HepG2 (cell line): ENCODE measurements around the gene IL17C. TPM values are rescaled to one million over a fixed set of nuclear protein-coding genes. Genes with fewer than 3 reads are reported as not detected.

Experiments used
- PCBP2 ChIP-seq: fragments of 200-400 bp; formaldehyde crosslinking; optimal IDR thresholded peaks from 2 replicates; pipeline ENCODE3; 2018; ENCODE audit warnings: low read length, low read depth; ENCODE audit not compliant: poor library complexity, severe bottlenecking
- TOPORS ChIP-seq: sonication (generic); formaldehyde crosslinking; IDR thresholded peaks from 2 replicates; pipeline ENCODE4 v1.8.0; 2023; ENCODE audit warnings: mild to moderate bottlenecking, missing genetic modification reagents
- ZNF180 ChIP-seq: sonication (generic); formaldehyde crosslinking; IDR thresholded peaks from 2 replicates; pipeline ENCODE4 v1.4.0; 2020; ENCODE audit warnings: low read depth, missing genetic modification reagents, borderline replicate concordance
- ZNF382 ChIP-seq: sonication (generic); formaldehyde crosslinking; IDR thresholded peaks from 2 replicates; pipeline ENCODE4 v1.5.0; 2020; ENCODE audit warnings: missing genetic modification reagents, mild to moderate bottlenecking, borderline replicate concordance
- ZNF432 ChIP-seq: sonication (generic); formaldehyde crosslinking; IDR thresholded peaks from 2 replicates; pipeline ENCODE4 v1.5.0; 2020; ENCODE audit warnings: missing genetic modification reagents, mild to moderate bottlenecking, borderline replicate concordance
- ZNF556 ChIP-seq: sonication (generic); formaldehyde crosslinking; IDR thresholded peaks from 2 replicates; pipeline ENCODE4 v1.4.0; 2020; ENCODE audit warnings: mild to moderate bottlenecking, missing genetic modification reagents, borderline replicate concordance
- polyA plus RNA-seq, 8 experiments: library from polyadenylated mRNA; depleted of rRNA in 3 of 8; stranded (reverse) in 7 of 8; unstranded in 1 of 8; fragments of >200 nt; fragmentation: Illumina TruSeq in 4 of 8; extraction: Trizol in 4 of 8; gene quantifications; 2 replicates each; pipeline versions ENCODE4 v1.2.1 to v1.2.3, GENCODE V29; 2011 to 2016; ENCODE audit warnings: low read depth in 4 of 8, missing spikeins in 1 of 8, mixed read lengths in 1 of 8; ENCODE audit not compliant: insufficient read depth in 1 of 8
- total RNA-seq, 5 experiments: library from RNA; depleted of rRNA; stranded (reverse); fragments of >200 nt; fragmentation: Illumina TruSeq; extraction: Trizol; gene quantifications; 2 replicates each; pipeline ENCODE4 v1.2.3, GENCODE V29; 2016; ENCODE audit warnings: low read depth in 1 of 5
- TF ChIP-seq, protein P1 (sequence below): sonication (generic); formaldehyde crosslinking; IDR thresholded peaks from 2 replicates; pipeline ENCODE4 v1.5.0; 2020; ENCODE audit warnings: mild to moderate bottlenecking, missing genetic modification reagents, borderline replicate concordance
- TF ChIP-seq, protein P2 (sequence below): sonication (generic); formaldehyde crosslinking; IDR thresholded peaks from 2 replicates; pipeline ENCODE4 v1.8.1; 2022; ENCODE audit warnings: mild to moderate bottlenecking, missing genetic modification reagents
- TF ChIP-seq, protein P3 (sequence below), 2 experiments: sonication (generic) in 1 of 2; formaldehyde crosslinking in 1 of 2; IDR thresholded peaks; 2 replicates each; pipeline versions ENCODE4 v1.5.1 to v1.6.1; 2011 to 2020; ENCODE audit warnings: borderline replicate concordance in 1 of 2, low read depth in 1 of 2, low read length in 1 of 2, mild to moderate bottlenecking in 1 of 2, missing genetic modification reagents in 1 of 2, moderate library complexity in 1 of 2
- TF ChIP-seq, protein P4 (sequence below): sonication (generic); formaldehyde crosslinking; IDR thresholded peaks from 2 replicates; pipeline ENCODE4; 2020; ENCODE audit warnings: missing genetic modification reagents, mild to moderate bottlenecking, borderline replicate concordance
- TF ChIP-seq, protein P5 (sequence below): IDR thresholded peaks from 2 replicates; pipeline ENCODE4 v1.6.1; 2012; ENCODE audit warnings: low read length, improper control_type of control experiment

Gene IL17C
- total and polyA plus RNA-seq, 2 of the 13 experiments (the other 11 are each of a cell fraction or from before 2014, with no cell fraction given): not detected

DNA sequence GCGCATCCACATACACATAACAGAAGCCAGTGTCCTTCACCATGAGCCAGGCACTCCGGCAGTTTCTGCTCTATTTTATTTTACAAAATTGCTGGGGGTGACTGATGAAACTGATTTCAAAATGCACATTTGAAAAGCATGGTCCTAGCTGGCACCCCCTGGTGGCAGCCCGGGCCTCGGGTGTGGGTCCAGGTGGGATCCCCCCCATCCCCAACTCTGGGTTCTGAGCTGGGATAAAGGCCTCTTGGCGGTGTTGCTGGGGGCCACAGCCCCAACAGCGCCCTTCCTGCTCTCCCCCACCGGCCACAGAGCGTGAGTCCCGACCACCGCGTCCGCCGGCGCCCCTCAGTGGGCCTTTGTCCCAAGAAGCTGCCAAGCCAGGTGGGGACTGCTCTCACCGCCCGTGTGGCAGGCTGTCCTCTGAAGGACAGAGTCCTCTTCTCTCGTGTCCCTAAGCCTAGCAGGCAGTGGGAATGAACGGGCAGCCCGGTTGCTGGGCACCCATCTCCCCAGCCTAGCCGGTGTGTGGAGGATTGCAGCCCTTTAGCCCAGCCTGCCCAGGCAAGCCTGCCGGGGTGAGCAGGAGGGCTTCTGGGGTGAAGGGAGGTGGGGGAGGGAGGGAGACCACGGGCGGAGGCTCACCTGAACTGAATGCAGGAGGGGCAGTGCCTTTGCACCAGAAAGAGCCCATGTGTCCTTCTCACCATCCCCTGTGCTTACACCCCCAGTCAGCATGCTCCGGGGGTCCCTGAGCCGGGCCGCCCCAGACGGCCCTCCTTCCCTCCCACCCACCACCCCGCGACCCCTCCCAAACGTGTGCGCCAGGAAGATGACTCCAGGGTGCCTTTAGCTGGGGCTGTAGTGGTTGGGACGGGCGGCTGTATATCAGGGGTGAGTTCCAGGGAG is 47.0 kb downstream of the IL17C start (continued):
- TF ChIP-seq, protein P1, sequence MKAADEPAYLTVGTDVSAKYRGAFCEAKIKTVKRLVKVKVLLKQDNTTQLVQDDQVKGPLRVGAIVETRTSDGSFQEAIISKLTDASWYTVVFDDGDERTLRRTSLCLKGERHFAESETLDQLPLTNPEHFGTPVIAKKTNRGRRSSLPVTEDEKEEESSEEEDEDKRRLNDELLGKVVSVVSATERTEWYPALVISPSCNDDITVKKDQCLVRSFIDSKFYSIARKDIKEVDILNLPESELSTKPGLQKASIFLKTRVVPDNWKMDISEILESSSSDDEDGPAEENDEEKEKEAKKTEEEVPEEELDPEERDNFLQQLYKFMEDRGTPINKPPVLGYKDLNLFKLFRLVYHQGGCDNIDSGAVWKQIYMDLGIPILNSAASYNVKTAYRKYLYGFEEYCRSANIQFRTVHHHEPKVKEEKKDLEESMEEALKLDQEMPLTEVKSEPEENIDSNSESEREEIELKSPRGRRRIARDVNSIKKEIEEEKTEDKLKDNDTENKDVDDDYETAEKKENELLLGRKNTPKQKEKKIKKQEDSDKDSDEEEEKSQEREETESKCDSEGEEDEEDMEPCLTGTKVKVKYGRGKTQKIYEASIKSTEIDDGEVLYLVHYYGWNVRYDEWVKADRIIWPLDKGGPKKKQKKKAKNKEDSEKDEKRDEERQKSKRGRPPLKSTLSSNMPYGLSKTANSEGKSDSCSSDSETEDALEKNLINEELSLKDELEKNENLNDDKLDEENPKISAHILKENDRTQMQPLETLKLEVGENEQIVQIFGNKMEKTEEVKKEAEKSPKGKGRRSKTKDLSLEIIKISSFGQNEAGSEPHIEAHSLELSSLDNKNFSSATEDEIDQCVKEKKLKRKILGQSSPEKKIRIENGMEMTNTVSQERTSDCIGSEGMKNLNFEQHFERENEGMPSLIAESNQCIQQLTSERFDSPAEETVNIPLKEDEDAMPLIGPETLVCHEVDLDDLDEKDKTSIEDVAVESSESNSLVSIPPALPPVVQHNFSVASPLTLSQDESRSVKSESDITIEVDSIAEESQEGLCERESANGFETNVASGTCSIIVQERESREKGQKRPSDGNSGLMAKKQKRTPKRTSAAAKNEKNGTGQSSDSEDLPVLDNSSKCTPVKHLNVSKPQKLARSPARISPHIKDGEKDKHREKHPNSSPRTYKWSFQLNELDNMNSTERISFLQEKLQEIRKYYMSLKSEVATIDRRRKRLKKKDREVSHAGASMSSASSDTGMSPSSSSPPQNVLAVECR (CRISPR knock-in tag): no peak; the same call in 1 of the 2 replicates
- TF ChIP-seq, protein P2, sequence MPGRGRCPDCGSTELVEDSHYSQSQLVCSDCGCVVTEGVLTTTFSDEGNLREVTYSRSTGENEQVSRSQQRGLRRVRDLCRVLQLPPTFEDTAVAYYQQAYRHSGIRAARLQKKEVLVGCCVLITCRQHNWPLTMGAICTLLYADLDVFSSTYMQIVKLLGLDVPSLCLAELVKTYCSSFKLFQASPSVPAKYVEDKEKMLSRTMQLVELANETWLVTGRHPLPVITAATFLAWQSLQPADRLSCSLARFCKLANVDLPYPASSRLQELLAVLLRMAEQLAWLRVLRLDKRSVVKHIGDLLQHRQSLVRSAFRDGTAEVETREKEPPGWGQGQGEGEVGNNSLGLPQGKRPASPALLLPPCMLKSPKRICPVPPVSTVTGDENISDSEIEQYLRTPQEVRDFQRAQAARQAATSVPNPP (CRISPR knock-in tag): no peak
- no peak for TF ChIP-seq TOPORS (CRISPR knock-in tag)
- no peak for TF ChIP-seq ZNF432 (CRISPR knock-in tag)
- TF ChIP-seq PCBP2: no peak
- TF ChIP-seq ZNF556 (CRISPR knock-in tag): peak; percentile 38; the same call in 1 of the 2 replicates
- TF ChIP-seq, protein P3, sequence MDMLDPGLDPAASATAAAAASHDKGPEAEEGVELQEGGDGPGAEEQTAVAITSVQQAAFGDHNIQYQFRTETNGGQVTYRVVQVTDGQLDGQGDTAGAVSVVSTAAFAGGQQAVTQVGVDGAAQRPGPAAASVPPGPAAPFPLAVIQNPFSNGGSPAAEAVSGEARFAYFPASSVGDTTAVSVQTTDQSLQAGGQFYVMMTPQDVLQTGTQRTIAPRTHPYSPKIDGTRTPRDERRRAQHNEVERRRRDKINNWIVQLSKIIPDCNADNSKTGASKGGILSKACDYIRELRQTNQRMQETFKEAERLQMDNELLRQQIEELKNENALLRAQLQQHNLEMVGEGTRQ (IDR thresholded peaks at IDR 0.05; ENCODE audit: low read depth, low read length): no peak
- TF ChIP-seq, protein P3 (CRISPR knock-in tag; IDR thresholded peaks at IDR 0.05; ENCODE audit: borderline replicate concordance): no peak
- no peak for TF ChIP-seq ZNF382
- TF ChIP-seq, protein P4, sequence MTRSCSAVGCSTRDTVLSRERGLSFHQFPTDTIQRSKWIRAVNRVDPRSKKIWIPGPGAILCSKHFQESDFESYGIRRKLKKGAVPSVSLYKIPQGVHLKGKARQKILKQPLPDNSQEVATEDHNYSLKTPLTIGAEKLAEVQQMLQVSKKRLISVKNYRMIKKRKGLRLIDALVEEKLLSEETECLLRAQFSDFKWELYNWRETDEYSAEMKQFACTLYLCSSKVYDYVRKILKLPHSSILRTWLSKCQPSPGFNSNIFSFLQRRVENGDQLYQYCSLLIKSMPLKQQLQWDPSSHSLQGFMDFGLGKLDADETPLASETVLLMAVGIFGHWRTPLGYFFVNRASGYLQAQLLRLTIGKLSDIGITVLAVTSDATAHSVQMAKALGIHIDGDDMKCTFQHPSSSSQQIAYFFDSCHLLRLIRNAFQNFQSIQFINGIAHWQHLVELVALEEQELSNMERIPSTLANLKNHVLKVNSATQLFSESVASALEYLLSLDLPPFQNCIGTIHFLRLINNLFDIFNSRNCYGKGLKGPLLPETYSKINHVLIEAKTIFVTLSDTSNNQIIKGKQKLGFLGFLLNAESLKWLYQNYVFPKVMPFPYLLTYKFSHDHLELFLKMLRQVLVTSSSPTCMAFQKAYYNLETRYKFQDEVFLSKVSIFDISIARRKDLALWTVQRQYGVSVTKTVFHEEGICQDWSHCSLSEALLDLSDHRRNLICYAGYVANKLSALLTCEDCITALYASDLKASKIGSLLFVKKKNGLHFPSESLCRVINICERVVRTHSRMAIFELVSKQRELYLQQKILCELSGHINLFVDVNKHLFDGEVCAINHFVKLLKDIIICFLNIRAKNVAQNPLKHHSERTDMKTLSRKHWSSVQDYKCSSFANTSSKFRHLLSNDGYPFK (CRISPR knock-in tag): peak; percentile 50; the same call in 1 of the 2 replicates
- TF ChIP-seq, protein P5, sequence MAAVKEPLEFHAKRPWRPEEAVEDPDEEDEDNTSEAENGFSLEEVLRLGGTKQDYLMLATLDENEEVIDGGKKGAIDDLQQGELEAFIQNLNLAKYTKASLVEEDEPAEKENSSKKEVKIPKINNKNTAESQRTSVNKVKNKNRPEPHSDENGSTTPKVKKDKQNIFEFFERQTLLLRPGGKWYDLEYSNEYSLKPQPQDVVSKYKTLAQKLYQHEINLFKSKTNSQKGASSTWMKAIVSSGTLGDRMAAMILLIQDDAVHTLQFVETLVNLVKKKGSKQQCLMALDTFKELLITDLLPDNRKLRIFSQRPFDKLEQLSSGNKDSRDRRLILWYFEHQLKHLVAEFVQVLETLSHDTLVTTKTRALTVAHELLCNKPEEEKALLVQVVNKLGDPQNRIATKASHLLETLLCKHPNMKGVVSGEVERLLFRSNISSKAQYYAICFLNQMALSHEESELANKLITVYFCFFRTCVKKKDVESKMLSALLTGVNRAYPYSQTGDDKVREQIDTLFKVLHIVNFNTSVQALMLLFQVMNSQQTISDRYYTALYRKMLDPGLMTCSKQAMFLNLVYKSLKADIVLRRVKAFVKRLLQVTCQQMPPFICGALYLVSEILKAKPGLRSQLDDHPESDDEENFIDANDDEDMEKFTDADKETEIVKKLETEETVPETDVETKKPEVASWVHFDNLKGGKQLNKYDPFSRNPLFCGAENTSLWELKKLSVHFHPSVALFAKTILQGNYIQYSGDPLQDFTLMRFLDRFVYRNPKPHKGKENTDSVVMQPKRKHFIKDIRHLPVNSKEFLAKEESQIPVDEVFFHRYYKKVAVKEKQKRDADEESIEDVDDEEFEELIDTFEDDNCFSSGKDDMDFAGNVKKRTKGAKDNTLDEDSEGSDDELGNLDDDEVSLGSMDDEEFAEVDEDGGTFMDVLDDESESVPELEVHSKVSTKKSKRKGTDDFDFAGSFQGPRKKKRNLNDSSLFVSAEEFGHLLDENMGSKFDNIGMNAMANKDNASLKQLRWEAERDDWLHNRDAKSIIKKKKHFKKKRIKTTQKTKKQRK: no peak
- no peak for TF ChIP-seq ZNF180 (CRISPR knock-in tag)
